ENCODE results near the gene PCLAF.

PCLAF gene

DNA sequence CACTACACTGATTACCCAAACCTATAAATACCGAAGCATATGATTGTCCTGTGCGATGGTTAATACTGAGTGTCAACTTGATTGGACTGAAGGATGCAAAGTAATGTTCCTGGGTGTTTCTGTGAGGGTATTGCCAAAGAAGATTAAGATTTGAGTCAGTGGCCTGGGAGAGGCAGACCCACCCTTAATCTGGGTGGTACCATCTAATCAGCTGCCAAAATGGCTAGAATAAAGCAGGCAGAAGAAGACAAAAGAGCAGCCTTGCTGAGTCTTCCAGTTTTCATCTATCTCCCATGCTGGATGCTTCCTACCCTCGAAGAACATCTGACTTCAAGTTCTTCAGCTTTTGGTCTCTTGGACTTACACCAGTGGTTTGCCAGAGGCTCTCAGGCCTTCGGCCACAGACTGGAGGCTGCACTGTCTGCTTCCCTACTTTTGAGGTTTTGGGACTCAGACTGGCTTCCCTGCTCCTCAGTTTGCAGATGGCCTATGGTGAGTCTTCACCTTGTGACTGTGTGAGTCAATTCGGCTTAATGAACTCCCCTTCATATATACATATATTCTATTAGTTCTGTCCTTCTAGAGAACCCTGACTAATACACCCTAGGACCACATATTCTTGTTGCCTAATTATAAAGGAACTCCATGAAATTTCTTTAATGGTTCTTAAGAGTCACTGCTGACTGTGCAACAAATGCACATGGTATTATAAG lies 56.9 kb downstream of the PCLAF start:
- no peak for DNase-seq (ENCODE audit: low read depth in 2 of 2)

DNA sequence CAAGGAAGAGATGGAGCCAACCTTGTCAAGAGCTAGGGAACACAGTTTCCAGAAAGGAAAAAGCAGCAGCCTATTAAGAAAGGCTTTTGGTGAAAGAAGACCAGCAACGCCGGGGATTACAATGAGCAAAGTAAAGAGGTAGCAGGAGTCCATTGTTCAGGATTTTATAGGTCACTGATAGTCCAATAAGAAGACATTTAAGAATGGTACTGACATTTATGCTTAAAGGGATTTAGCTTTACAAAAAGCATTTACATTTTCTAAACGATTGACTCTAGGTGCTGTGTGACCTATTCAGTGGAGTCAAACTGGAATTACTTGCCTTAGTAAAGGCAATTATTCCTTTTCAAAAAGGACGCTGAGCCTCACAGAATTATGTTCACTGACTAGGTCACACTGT lies 66.0 kb downstream of the PCLAF start:
- DNase-seq (ENCODE audit: low read depth in 2 of 2), result no peak

GRCh38 chr15:64314456-64314855 lies 66.8 kb downstream of the PCLAF start:
- DNase-seq (ENCODE audit: low read depth in 2 of 2), result no peak

All from fibroblast of skin of left quadriceps (primary cell).